GM10266 (cell line): Measurements from ENCODE around the gene S100A14.

Source experiments
- DNase-seq: peaks from one replicate; pipeline ENCODE4 v3.0.0; 2012; ENCODE audit errors: extremely low spot score
- CTCF ChIP-seq: IDR thresholded peaks from 2 replicates; pipeline ENCODE4 v1.5.1; 2012; ENCODE audit warnings: mild to moderate bottlenecking, low read depth; ENCODE audit not compliant: control insufficient read depth, insufficient read depth; ENCODE audit errors: missing control alignments

S100A14 gene

GRCh38 chr1:153639280-153639679 is 23.2 kb upstream of the S100A14 start:
- no peak for DNase-seq
- no peak for TF ChIP-seq CTCF

DNA sequence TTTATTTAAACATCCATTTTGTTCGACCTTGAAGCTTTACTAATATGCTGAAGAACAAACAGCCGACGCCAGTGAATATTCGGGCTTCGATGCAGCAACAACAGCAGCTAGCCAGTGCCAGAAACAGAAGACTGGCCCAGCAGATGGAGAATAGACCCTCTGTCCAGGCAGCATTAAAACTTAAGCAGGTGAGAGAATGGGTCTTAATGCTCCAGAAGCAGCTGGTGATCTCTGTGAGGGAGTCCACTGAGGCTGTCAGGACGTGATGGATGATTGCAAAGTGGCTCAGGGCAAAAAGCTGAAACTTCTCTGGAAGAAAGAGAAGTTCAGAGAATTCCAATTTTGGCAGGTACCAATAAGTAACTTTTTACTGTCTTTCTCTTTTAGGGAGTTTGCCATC is 22.1 kb upstream of the S100A14 start:
- TF ChIP-seq CTCF = no peak
- no peak for DNase-seq

GRCh38 chr1:153636312-153636711 is 20.2 kb upstream of the S100A14 start:
- DNase-seq = no peak
- no peak for TF ChIP-seq CTCF

DNA sequence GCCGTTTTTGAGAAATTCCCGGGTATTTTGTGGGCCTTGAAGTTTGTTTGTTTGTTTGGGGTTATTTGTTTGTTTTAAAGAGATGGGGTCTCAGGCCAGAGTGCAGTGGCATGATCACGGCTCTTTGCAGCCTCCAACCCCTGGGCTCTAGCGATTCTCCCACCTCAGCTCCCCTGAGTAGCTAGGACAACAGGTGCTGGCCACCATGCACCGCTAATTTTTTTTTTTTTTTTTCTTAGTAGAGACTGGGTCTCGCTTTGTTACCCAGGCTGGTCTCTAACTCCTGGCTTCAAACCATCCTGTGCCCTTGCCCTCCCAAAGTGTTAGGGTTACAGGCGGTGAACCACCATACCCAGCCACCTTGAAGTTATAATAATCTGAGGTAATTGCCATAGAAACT is 19.7 kb upstream of the S100A14 start:
- DNase-seq = no peak
- no peak for TF ChIP-seq CTCF

DNA sequence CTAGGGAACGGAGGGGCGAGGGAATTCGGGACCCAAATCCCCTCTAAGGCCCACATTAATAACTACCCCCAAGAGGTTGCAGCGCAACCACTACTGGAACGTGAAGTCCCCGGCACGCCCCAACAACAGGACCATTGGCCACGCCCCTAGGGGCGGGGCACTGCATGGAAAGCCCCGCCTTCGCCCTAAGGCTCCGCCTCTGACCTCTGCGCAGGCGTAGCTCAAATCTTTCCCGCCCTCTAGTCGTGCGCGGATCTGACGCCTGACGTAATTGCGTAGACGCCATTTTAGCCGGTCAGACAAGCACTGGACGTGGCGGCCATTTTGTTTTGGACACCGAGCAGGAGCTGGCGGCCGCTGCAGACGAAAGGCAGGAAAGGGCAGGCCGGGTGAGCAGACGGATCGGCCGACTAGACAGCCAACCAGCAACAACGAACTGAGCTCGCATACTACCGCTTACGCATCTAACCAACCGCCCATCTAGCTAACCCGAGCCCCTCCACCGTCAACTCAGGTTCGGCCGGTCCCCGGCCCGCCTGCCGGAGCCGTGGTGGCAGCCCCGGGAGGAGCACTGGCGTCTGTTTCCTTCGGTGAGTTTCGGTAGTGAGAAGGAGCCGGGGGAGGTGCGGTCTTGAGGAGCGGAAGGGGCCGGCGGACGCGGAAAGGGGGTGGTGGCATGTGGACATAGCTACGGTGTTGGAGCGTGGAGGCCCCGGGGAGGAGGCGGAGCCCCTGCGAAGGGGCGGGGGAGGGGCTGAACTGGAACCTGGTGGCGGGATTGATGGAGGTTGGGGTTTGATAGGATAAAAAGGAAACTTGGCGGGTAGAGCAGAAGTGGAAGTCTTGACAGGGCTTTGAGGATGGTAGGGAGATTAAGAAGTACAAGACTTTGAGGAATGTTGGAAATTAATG is 17.9 kb upstream of the S100A14 start, which contains the start of gene CHTOP:
Gene CHTOP (plus strand): TSS at position 313 of the 912 bp plus-strand sequence. CDS start 2,523 bp downstream, outside the sequence.
- DNase-seq = peak; percentile 92
- TF ChIP-seq CTCF = no peak

DNA sequence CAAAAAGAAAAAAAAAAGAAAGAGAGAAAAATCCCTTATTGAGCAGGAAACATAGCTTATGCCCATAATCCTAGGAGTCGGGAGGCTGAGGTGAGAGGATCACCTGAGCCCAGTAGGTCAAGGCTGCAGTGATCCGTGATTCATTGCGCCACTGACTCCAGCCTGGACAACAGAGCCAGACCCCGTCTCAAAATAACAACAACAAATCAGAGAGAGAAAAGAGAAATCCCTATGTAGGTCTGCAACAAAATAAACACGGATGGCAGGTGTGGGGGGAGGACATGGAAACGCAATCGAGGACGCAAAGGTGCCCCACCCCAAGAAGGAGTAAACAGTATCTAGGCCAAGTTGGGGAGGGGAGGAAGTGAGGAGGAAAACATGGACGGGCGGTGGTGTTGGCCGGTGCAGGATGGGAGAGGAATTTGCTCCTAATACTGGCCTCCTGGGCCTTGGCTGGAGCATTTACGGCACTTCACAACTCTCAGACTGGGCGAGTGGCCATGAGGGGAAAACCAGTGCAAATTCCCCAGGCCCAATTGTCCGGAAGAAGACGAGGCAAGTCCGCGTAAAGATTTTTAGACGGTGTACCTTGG is 17.1 kb upstream of the S100A14 start:
- no peak for TF ChIP-seq CTCF
- no peak for DNase-seq
